MM.1S (cell line): ENCODE results near the gene LRP6.

Experiments
- DNase-seq: peaks from one replicate; pipeline ENCODE4 v3.0.0-alpha.2; 2015
- H2AFZ ChIP-seq: fragments of 300-600 bp; sonication (generic); 2 replicates; pipeline ENCODE4 v1.6.0; 2016; ENCODE audit warnings: antibody characterized with exemption, low read length
- H3F3A ChIP-seq: fragments of 300-600 bp; sonication (generic); 2 replicates; pipeline ENCODE4 v1.6.1; 2016; ENCODE audit warnings: mild to moderate bottlenecking, antibody characterized with exemption, low read length, moderate library complexity, mixed read lengths; ENCODE audit not compliant: insufficient read depth
- H3K27ac ChIP-seq: fragments of 300-600 bp; sonication (generic); 2 replicates; pipeline ENCODE4 v1.5.1; 2016; ENCODE audit warnings: mild to moderate bottlenecking, low read length
- H3K27me3 ChIP-seq: fragments of 300-600 bp; sonication (generic); replicated peaks from 2 replicates; pipeline ENCODE4 v1.6.0; 2016; ENCODE audit warnings: low read length; ENCODE audit not compliant: insufficient read depth
- H3K36me3 ChIP-seq: fragments of 300-600 bp; sonication (generic); replicated peaks from 2 replicates; pipeline ENCODE4 v1.6.1; 2016; ENCODE audit warnings: mild to moderate bottlenecking, low read length, mixed read lengths; ENCODE audit not compliant: insufficient read depth
- H3K4me1 ChIP-seq: fragments of 300-600 bp; sonication (generic); 2 replicates; pipeline ENCODE4 v1.6.1; 2016; ENCODE audit warnings: low read length, mixed read lengths
- H3K4me2 ChIP-seq: fragments of 300-600 bp; sonication (generic); 2 replicates; pipeline ENCODE4 v1.6.0; 2016; ENCODE audit warnings: low read depth, low read length
- H3K4me3 ChIP-seq: fragments of 300-600 bp; sonication (generic); 2 replicates; pipeline ENCODE4 v1.5.1; 2016; ENCODE audit warnings: low read length, mixed read lengths
- H3K79me2 ChIP-seq: fragments of 300-600 bp; sonication (generic); 2 replicates; pipeline ENCODE4 v1.6.1; 2016; ENCODE audit warnings: mixed run types, low read length, mixed read lengths
- H3K9ac ChIP-seq: fragments of 300-600 bp; sonication (generic); 2 replicates; pipeline ENCODE4 v1.6.1; 2016; ENCODE audit warnings: low read length, mixed read lengths
- H3K9me2 ChIP-seq: fragments of 300-600 bp; sonication (generic); replicated peaks from 2 replicates; pipeline ENCODE4 v1.6.1; 2016; ENCODE audit warnings: mild to moderate bottlenecking, low read length, mixed read lengths; ENCODE audit not compliant: insufficient read depth
- H3K9me3 ChIP-seq: fragments of 300-600 bp; sonication (generic); replicated peaks from 2 replicates; pipeline ENCODE4 v1.6.1; 2016; ENCODE audit warnings: mild to moderate bottlenecking, low read length, mixed read lengths; ENCODE audit not compliant: insufficient read depth
- H4K20me1 ChIP-seq: fragments of 300-600 bp; sonication (generic); 2 replicates; pipeline ENCODE4 v1.6.1; 2016; ENCODE audit warnings: mild to moderate bottlenecking, low read length, moderate library complexity, mixed read lengths; ENCODE audit not compliant: insufficient read depth
- CTCF ChIP-seq: fragments of 300-600 bp; sonication (generic); IDR thresholded peaks from 2 replicates; pipeline ENCODE4 v1.5.1; 2016; ENCODE audit warnings: antibody characterized with exemption, low read length, mixed read lengths
- EZH2 ChIP-seq: fragments of 300-600 bp; sonication (generic); optimal IDR thresholded peaks from 2 replicates; pipeline ENCODE3; 2017; ENCODE audit warnings: low read depth, mild to moderate bottlenecking, antibody characterized with exemption, low read length, mixed read lengths
- EZH2phosphoT487 ChIP-seq: fragments of 300-600 bp; sonication (generic); IDR thresholded peaks from 2 replicates; pipeline ENCODE4 v1.6.1; 2018; ENCODE audit warnings: antibody characterized with exemption, low read length

The LRP6 gene

GRCh38 chr12:12239127-12239526 is 27.7 kb downstream of the LRP6 start:
- Histone ChIP-seq H2AFZ (no peak overlapping the region), H3F3A (no peaks in the 10 kb centered on the region), H3K79me2 (no peaks in the 10 kb centered on the region), H3K4me3 (no peak overlapping the region), H3K4me1 (no peaks in the 10 kb centered on the region), H3K27ac (no peak overlapping the region), H3K4me2 (no peak overlapping the region), H3K36me3 (no peaks in the 10 kb centered on the region), H3K9ac (no peak overlapping the region), H4K20me1 (no peaks in the 10 kb centered on the region), H3K9me3 (no peaks in the 10 kb centered on the region), H3K9me2 (no peaks in the 10 kb centered on the region), H3K27me3 (no peaks in the 10 kb centered on the region)
- DNase-seq, result no peak
- TF ChIP-seq CTCF (no peak), EZH2 (no peak), EZH2phosphoT487 (no peak)

GRCh38 chr12:12238605-12239004 is 28.2 kb downstream of the LRP6 start:
- H3K4me1 ChIP-seq, result no peaks in the 10 kb centered on the region
- H3K79me2 ChIP-seq, result no peaks in the 10 kb centered on the region
- DNase-seq, result no peak
- no peak overlapping the region for H3K9ac ChIP-seq
- no peak overlapping the region for H3K4me2 ChIP-seq
- H3K36me3 ChIP-seq, result no peaks in the 10 kb centered on the region
- no peaks in the 10 kb centered on the region for H3F3A ChIP-seq
- TF ChIP-seq EZH2, result no peak
- TF ChIP-seq EZH2phosphoT487, result no peak
- TF ChIP-seq CTCF, result no peak
- H3K27ac ChIP-seq, result no peak overlapping the region
- H3K9me3 ChIP-seq, result no peaks in the 10 kb centered on the region
- H3K4me3 ChIP-seq, result no peak overlapping the region
- H4K20me1 ChIP-seq, result no peaks in the 10 kb centered on the region
- no peaks in the 10 kb centered on the region for H3K9me2 ChIP-seq
- no peak overlapping the region for H2AFZ ChIP-seq
- H3K27me3 ChIP-seq, result no peaks in the 10 kb centered on the region

DNA sequence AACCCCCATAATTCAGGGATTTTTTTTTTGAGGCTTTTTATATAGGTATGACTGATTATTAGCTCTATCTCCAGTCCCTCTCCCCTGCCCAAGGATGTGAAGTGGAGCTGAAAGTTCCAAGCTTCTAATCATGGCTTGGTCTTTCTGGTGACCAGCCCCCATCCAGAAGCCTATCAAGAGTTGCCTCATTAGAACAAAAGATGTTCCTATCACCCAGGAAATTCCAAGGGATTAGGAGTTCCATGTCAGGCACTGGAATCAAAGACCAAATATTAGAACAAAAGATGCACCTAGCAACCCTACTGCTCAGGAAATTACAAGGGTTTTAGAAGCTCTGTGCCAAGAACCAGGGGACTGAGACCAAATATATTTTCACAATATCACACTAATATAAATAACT is 29.9 kb downstream of the LRP6 start:
- Histone ChIP-seq H3F3A (no peaks in the 10 kb centered on the region), H3K36me3 (no peaks in the 10 kb centered on the region), H3K4me2 (no peak overlapping the region), H3K79me2 (no peaks in the 10 kb centered on the region), H3K9ac (no peak overlapping the region), H4K20me1 (no peaks in the 10 kb centered on the region), H3K27ac (no peak overlapping the region), H3K9me3 (no peaks in the 10 kb centered on the region), H3K27me3 (no peaks in the 10 kb centered on the region), H3K4me3 (no peak overlapping the region), H3K4me1 (no peaks in the 10 kb centered on the region), H3K9me2 (no peaks in the 10 kb centered on the region), H2AFZ (no peak overlapping the region)
- TF ChIP-seq EZH2phosphoT487 (no peak), CTCF (no peak), EZH2 (no peak)
- DNase-seq, result no peak
